HCT116 (cell line): ENCODE measurements around the gene TARS3.

Experiments
- CEBPB ChIP-seq: IDR thresholded peaks from 2 replicates; pipeline ENCODE4 v1.6.1; 2012; ENCODE audit warnings: low read depth
- CTCF ChIP-seq, 3 experiments: fragments of 200-600 bp in 1 of 3; sonication (generic) in 1 of 3; IDR thresholded peaks in 2 of 3; conservative IDR thresholded peaks in 1 of 3; 2 replicates each; pipeline ENCODE4 v1.5.1; 2012 to 2017; ENCODE audit warnings: low read depth in 2 of 3, low read length in 2 of 3, antibody characterized with exemption in 1 of 3, borderline replicate concordance in 1 of 3, control low read depth in 1 of 3, mild to moderate bottlenecking in 1 of 3, mixed read lengths in 1 of 3, mixed run types in 1 of 3, moderate library complexity in 1 of 3; ENCODE audit not compliant: insufficient read depth in 1 of 3
- EGR1 ChIP-seq: IDR thresholded peaks from 2 replicates; pipeline ENCODE4 v1.6.1; 2012; ENCODE audit warnings: low read depth
- POLR2A ChIP-seq: IDR thresholded peaks from 2 replicates; pipeline ENCODE4 v1.7.0; 2011; ENCODE audit warnings: borderline replicate concordance; ENCODE audit not compliant: insufficient read depth, insufficient read length; ENCODE audit errors: extremely low read depth
- RAD21 ChIP-seq: IDR thresholded peaks from 2 replicates; pipeline ENCODE4 v1.6.1; 2012; ENCODE audit warnings: low read depth, mild to moderate bottlenecking
- REST ChIP-seq: IDR thresholded peaks from 2 replicates; pipeline ENCODE4 v1.6.1; 2012; ENCODE audit warnings: low read depth
- TCF7L2 ChIP-seq: IDR thresholded peaks from 2 replicates; pipeline ENCODE4 v1.7.0; 2011; ENCODE audit warnings: borderline replicate concordance, inconsistent platforms; ENCODE audit not compliant: insufficient read depth, insufficient read length; ENCODE audit errors: extremely low read depth
- YY1 ChIP-seq: IDR thresholded peaks from 2 replicates; pipeline ENCODE4 v1.6.1; 2011; ENCODE audit warnings: low read length, low read depth, moderate library complexity, mild to moderate bottlenecking; ENCODE audit not compliant: insufficient replicate concordance; ENCODE audit errors: extremely low read depth
- ZBTB33 ChIP-seq: IDR thresholded peaks from 2 replicates; pipeline ENCODE4 v1.6.1; 2011; ENCODE audit warnings: mild to moderate bottlenecking, low read length, moderate library complexity; ENCODE audit not compliant: insufficient replicate concordance; ENCODE audit errors: extremely low read depth

GRCh38 chr15:101618076-101618475 lies 106.2 kb downstream of the TARS3 start:
- TF ChIP-seq ZBTB33: no peak
- no peak for TF ChIP-seq RAD21
- no peak for TF ChIP-seq TCF7L2
- TF ChIP-seq CTCF (IDR thresholded peaks at IDR 0.05 in 2 of 3, conservative IDR thresholded peaks at IDR 0.05 in 1 of 3; ENCODE audit: borderline replicate concordance in 1 of 3, insufficient read depth in 1 of 3, low read depth in 2 of 3, low read length in 2 of 3): no peak
- no peak for TF ChIP-seq CEBPB
- no peak for TF ChIP-seq YY1
- no peak for TF ChIP-seq POLR2A
- no peak for TF ChIP-seq REST
- TF ChIP-seq EGR1: no peak
